ENCODE results near the gene ENDOD1.
"Not testable (repeated sequence)": the region's sequence is repeated elsewhere in the genome, so short reads cannot be mapped to it uniquely, and the experiment has no call there.

ENDOD1 gene

GRCh38 chr11:95108159-95108611 is 18.5 kb downstream of the ENDOD1 start:
- no peak for TF ChIP-seq CTCF (IDR thresholded peaks at IDR 0.05; ENCODE audit: low read length, missing control alignments)
- no peak overlapping the region for H3K4me3 ChIP-seq (replicated peaks; ENCODE audit: low read depth, low read length)
- peak; percentile 90 for DNase-seq (ENCODE audit: low read depth)

- no peak overlapping the region for H3K4me3 ChIP-seq (replicated peaks; ENCODE audit: low read depth, low read length)
- no peak for TF ChIP-seq CTCF (IDR thresholded peaks at IDR 0.05; ENCODE audit: low read length, missing control alignments)
- DNase-seq (ENCODE audit: low read depth) = peak; percentile 56
Observed at GRCh38 chr11:95108671-95109551, 19.3 kb downstream of the ENDOD1 start.

GRCh38 chr11:95111471-95111870 is 21.8 kb downstream of the ENDOD1 start:
- not testable (repeated sequence) for H3K4me3 ChIP-seq (replicated peaks; ENCODE audit: low read depth, low read length); DNase-seq (ENCODE audit: low read depth)

GRCh38 chr11:95111923-95112540 is 22.4 kb downstream of the ENDOD1 start:
- DNase-seq (ENCODE audit: low read depth) = no peak
- TF ChIP-seq CTCF (IDR thresholded peaks at IDR 0.05; ENCODE audit: low read length, missing control alignments) = no peak
- H3K4me3 ChIP-seq (replicated peaks; ENCODE audit: low read depth, low read length) = no peak overlapping the region

- H3K4me3 ChIP-seq (replicated peaks; ENCODE audit: low read depth, low read length) = no peak overlapping the region
- no peak for TF ChIP-seq CTCF (IDR thresholded peaks at IDR 0.05; ENCODE audit: low read length, missing control alignments)
- DNase-seq (ENCODE audit: low read depth) = no peak
Observed at GRCh38 chr11:95115597-95115996, 26.0 kb downstream of the ENDOD1 start.

- DNase-seq (ENCODE audit: low read depth) = no peak
- TF ChIP-seq CTCF (IDR thresholded peaks at IDR 0.05; ENCODE audit: low read length, missing control alignments) = no peak
- H3K4me3 ChIP-seq (replicated peaks; ENCODE audit: low read depth, low read length) = no peak overlapping the region
Observed at GRCh38 chr11:95119361-95120060, 29.9 kb downstream of the ENDOD1 start.

GRCh38 chr11:95121698-95122097 is 32.1 kb downstream of the ENDOD1 start:
- DNase-seq (ENCODE audit: low read depth) = no peak
- no peak overlapping the region for H3K4me3 ChIP-seq (replicated peaks; ENCODE audit: low read depth, low read length)
- no peak for TF ChIP-seq CTCF (IDR thresholded peaks at IDR 0.05; ENCODE audit: low read length, missing control alignments)

All from fibroblast of pulmonary artery (primary cell).